Heart right ventricle (tissue), 16 donors: Measurements from ENCODE around the gene CUL4A. TPM values are rescaled to one million over a fixed set of nuclear protein-coding genes. Genes with fewer than 3 reads are reported as not detected.

ENCODE experiments used
- ATAC-seq, 8 donors: fragments of 200-7000 bp; cut with Tn5 transposase; one replicate each; pipeline ENCODE4 v1.9.1; 2020; ENCODE audit warnings: mild to moderate bottlenecking in 8 of 8, moderate library complexity in 8 of 8, moderate number of reproducible peaks in 1 of 8
- DNase-seq, 2 donors: peaks; one replicate each; pipeline ENCODE4 v3.0.0-alpha.2; 2020
- H3K27ac ChIP-seq, 10 donors: fragments of 200-600 bp; sonication (generic) in 2 of 10; one replicate each; pipeline versions ENCODE4 v1.5.0 to v1.8.0; 2020 to 2022; ENCODE audit warnings: mild to moderate bottlenecking in 3 of 10
- H3K27me3 ChIP-seq, 7 donors: fragments of 200-600 bp; one replicate each; pipeline ENCODE4 v1.8.0; 2021 to 2022; ENCODE audit warnings: mild to moderate bottlenecking in 2 of 7
- H3K36me3 ChIP-seq, 9 donors: fragments of 200-600 bp; sonication (generic) in 1 of 9; one replicate each; pipeline versions ENCODE4 v1.5.0 to v1.8.0; 2020 to 2022; ENCODE audit warnings: mild to moderate bottlenecking in 2 of 9
- H3K4me1 ChIP-seq, 9 donors: fragments of 200-600 bp; sonication (generic) in 1 of 9; one replicate each; pipeline versions ENCODE4 v1.5.0 to v1.8.0; 2020 to 2022; ENCODE audit warnings: mild to moderate bottlenecking in 4 of 9
- H3K4me3 ChIP-seq, 10 donors: fragments of 200-600 bp; sonication (generic) in 2 of 10; one replicate each; pipeline versions ENCODE4 v1.5.0 to v1.8.0; 2020 to 2022; ENCODE audit warnings: mild to moderate bottlenecking in 7 of 10, moderate library complexity in 2 of 10
- H3K9me3 ChIP-seq, 11 donors: fragments of 200-600 bp in 10 of 11; sonication (generic) in 2 of 11; one replicate each; pipeline versions ENCODE4 v1.5.0 to v1.8.0; 2013 to 2022; ENCODE audit warnings: mild to moderate bottlenecking in 2 of 11, control low read depth in 1 of 11, moderate library complexity in 1 of 11
- CTCF ChIP-seq, 9 donors: fragments of 200-600 bp; sonication (generic) in 2 of 9; IDR thresholded peaks; one replicate each; pipeline versions ENCODE4 v1.5.0 to v1.8.0; 2021 to 2022; ENCODE audit warnings: antibody characterized with exemption in 9 of 9, mild to moderate bottlenecking in 5 of 9, moderate library complexity in 1 of 9
- WGBS, 2 donors: extraction: QIAGEN DNeasy Blood & Tissue Kit; methylation state at CpG; one replicate each; pipeline ENCODE4 v1.1.7; 2013; ENCODE audit warnings: inconsistent platforms in 1 of 2; 5-methylcytosine and 5-hydroxymethylcytosine counted together
- intact Hi-C, 10 donors: fragments of 100-400 bp; cut with DNase I; formaldehyde crosslinking; loops; one replicate each; pipeline versions ENCODE4 v1.11.1 to v1.14.2; 2022
- polyA plus RNA-seq, 2 donors: library from polyadenylated mRNA; stranded (reverse); fragments of 200-250 nt; gene quantifications; one replicate each; pipeline ENCODE4 v1.2.3, GENCODE V29; 2013
- total RNA-seq, 10 donors: library from RNA; stranded (reverse); fragmentation: NEBNext Ultra II Directional in 3 of 10; extraction: Animal tissue kit (Norgen Biotek cat#: 25700) in 3 of 10; gene quantifications; one replicate each; pipeline versions ENCODE4 v1.2.1 to v1.2.4, GENCODE V29; 2021 to 2023
- donor health status: Arrhythmogenic right ventricular cardiomyopathy.
- donor health status: ischemic (EF 13 %, LVEDD 7.1; RV severe dilation, severe dysfunction).
- donor health status: healthy with polysubstance abuse.
- donor health status: DM: no; HTN: yes; CAD: no.
- donor health status: DM: no; HTN: no; CAD: no.
- donor health status: ischemic (EF 25% LVEDD 6.9; RV normal size, moderate dysfunction).
- donor health status: ischemic (EF 25% LVEDD 5.7; RV mildly dilated, moderate dysfunction).
- donor health status: healthy.
- donor health status: DM: yes; HTN: yes; CAD: no.
- donor health status: Ischemic cardiomyopathy.
- donor health status: ischemic (EF 35%, LVEDD 5.7; RV mildly dilated, moderate dysfunction).
- donor health status: nonischemic (EF 11% LVEDD 7.7; RV severe dilation, severe dysfunction).
- donor health status: DM: yes; HTN: yes; CAD: no.
- donor health status: PGD.
- donor health status: ischemic (EF 29% LVEDD 5.4; RV normal size, mild dysfunction).
- donor health status: nonischemic (EF 23%, LVEDD 6.1; RV moderate dilation, normal function).

The CUL4A gene
- total and polyA plus RNA-seq, 12 donors: 35.8 to 141 (median 110) TPM

- peaks cover 0 to 50% (median 26%) of the 10 kb centered on the region in 7 donors for H3K27me3 ChIP-seq
- DNase-seq: no peak
- H3K9me3 ChIP-seq: no peaks in the 10 kb centered on the region
- intact Hi-C loops: no loop called here
- no peak overlapping the region for H3K4me3 ChIP-seq
- H3K27ac ChIP-seq: no peak overlapping the region
- 54 to 62% methylated on average over 2 of the region's 2 CpGs for WGBS, 2 donors
- no peaks in the 10 kb centered on the region for H3K36me3 ChIP-seq
- no peak for TF ChIP-seq CTCF (IDR thresholded peaks at IDR 0.05)
- H3K4me1 ChIP-seq: peaks cover 0 to 20% (median 5%) of the 10 kb centered on the region in 9 donors
- no peak for ATAC-seq
Measured at GRCh38 chr13:113291129-113291528, 81.7 kb downstream of the CUL4A start.

GRCh38 chr13:113292021-113292862, 82.8 kb downstream of the CUL4A start:
- ATAC-seq: no peak
- H3K27ac ChIP-seq: peak overlapping the region in 1 of 10 donors; percentile 44
- TF ChIP-seq CTCF (IDR thresholded peaks at IDR 0.05): no peak

GRCh38 chr13:113293686-113294085, 84.3 kb downstream of the CUL4A start:
- ATAC-seq (no peak), DNase-seq (no peak)
- no peak overlapping the region for H3K27ac ChIP-seq
- H3K9me3 ChIP-seq: no peaks in the 10 kb centered on the region
- peaks cover 0 to 31% (median 22%) of the 10 kb centered on the region in 9 donors for H3K4me1 ChIP-seq
- 78 to 80% methylated on average over 9 of the region's 9 CpGs for WGBS, 2 donors
- no peak for TF ChIP-seq CTCF (IDR thresholded peaks at IDR 0.05)
- H3K4me3 ChIP-seq: no peak overlapping the region
- intact Hi-C loops: no loop called here
- peaks cover 0 to 35% (median 20%) of the 10 kb centered on the region in 7 donors for H3K27me3 ChIP-seq
- no peaks in the 10 kb centered on the region for H3K36me3 ChIP-seq

More at GRCh38 chr13:113292021-113292862, 82.8 kb downstream of the CUL4A start:
- H3K27me3 ChIP-seq: peaks cover 0 to 43% (median 25%) of the 10 kb centered on the region in 7 donors
- peak in 1 of 2 donors; percentile 32 for DNase-seq
- H3K9me3 ChIP-seq: no peaks in the 10 kb centered on the region
- no peaks in the 10 kb centered on the region for H3K36me3 ChIP-seq
- peak overlapping the region in 9 of 10 donors; percentile 1 to 37 (median 21) for H3K4me3 ChIP-seq
- WGBS, 2 donors: 15 to 17% methylated on average over 22 of the region's 22 CpGs
- intact Hi-C loops: no loop called here
- peaks cover 0 to 23% (median 10%) of the 10 kb centered on the region in 9 donors for H3K4me1 ChIP-seq

- WGBS, 2 donors: 87 to 92% methylated on average over 6 of the region's 6 CpGs
- intact Hi-C loops: loop anchor here in 1 of 10 donors (5.0 kb wide), 1 partner anchor 97 kb away; no protein-coding TSS in a partner anchor
Measured at GRCh38 chr13:113295776-113296175, 86.4 kb downstream of the CUL4A start.

More at GRCh38 chr13:113295776-113296175, 86.4 kb downstream of the CUL4A start:
- no peak for TF ChIP-seq CTCF (IDR thresholded peaks at IDR 0.05)
- Histone ChIP-seq H3K36me3 (peaks cover 0 to 2% (median 0%) of the 10 kb centered on the region in 9 donors), H3K9me3 (no peaks in the 10 kb centered on the region), H3K4me1 (peaks cover 0 to 52% (median 25%) of the 10 kb centered on the region in 9 donors), H3K4me3 (peak overlapping the region in 2 of 10 donors; percentile 76 to 95), H3K27me3 (peaks cover 0 to 18% (median 8%) of the 10 kb centered on the region in 7 donors), H3K27ac (no peak overlapping the region)
- DNase-seq (no peak), ATAC-seq (no peak)
